GM23338 (cell line): ENCODE results near the gene DSC2. TPM values are rescaled to one million over a fixed set of nuclear protein-coding genes. Genes with fewer than 3 reads are reported as not detected.

Experiments used
- ATAC-seq: fragments of 200-7000 bp; cut with Tn5 transposase; 3 replicates; pipeline ENCODE4 v1.9.1; 2020
- DNase-seq: peaks from one replicate; pipeline ENCODE4 v3.0.0-alpha.2; 2015; ENCODE audit warnings: low spot score
- H2AFZ ChIP-seq: fragments of 200-600 bp; sonication (generic); 2 replicates; pipeline ENCODE4 v1.8.0; 2016; ENCODE audit warnings: antibody characterized with exemption, mild to moderate bottlenecking, moderate library complexity
- H3F3A ChIP-seq: fragments of 200-600 bp; sonication (generic); replicated peaks from 2 replicates; pipeline ENCODE4 v1.8.0; 2017; ENCODE audit warnings: antibody characterized with exemption, mixed run types, low read depth
- H3K27ac ChIP-seq: fragments of 200-600 bp; sonication (generic); 2 replicates; pipeline ENCODE4 v1.6.1; 2016; ENCODE audit warnings: low read depth
- H3K27me3 ChIP-seq: fragments of 200-600 bp; sonication (generic); 2 replicates; pipeline ENCODE4 v1.8.0; 2016; ENCODE audit warnings: mild to moderate bottlenecking, mixed run types, moderate library complexity; ENCODE audit not compliant: insufficient read depth
- H3K36me3 ChIP-seq: fragments of 200-600 bp; sonication (generic); 2 replicates; pipeline ENCODE4 v1.8.0; 2016; ENCODE audit warnings: mild to moderate bottlenecking; ENCODE audit not compliant: insufficient read depth
- H3K4me1 ChIP-seq: fragments of 200-600 bp; sonication (generic); 2 replicates; pipeline ENCODE4 v1.8.0; 2016; ENCODE audit warnings: mild to moderate bottlenecking, moderate library complexity; ENCODE audit not compliant: insufficient read depth
- H3K4me2 ChIP-seq: fragments of 200-600 bp; sonication (generic); 2 replicates; pipeline ENCODE4 v1.7.1; 2017; ENCODE audit warnings: mixed run types
- H3K4me3 ChIP-seq: fragments of 200-600 bp; sonication (generic); 2 replicates; pipeline ENCODE4 v1.6.1; 2016; ENCODE audit warnings: mixed run types
- H3K79me2 ChIP-seq: fragments of 200-600 bp; sonication (generic); replicated peaks from 2 replicates; pipeline ENCODE4 v1.8.0; 2017; ENCODE audit warnings: mild to moderate bottlenecking; ENCODE audit not compliant: insufficient read depth
- H3K9me2 ChIP-seq: fragments of 200-600 bp; sonication (generic); 2 replicates; pipeline ENCODE4 v1.8.0; 2017; ENCODE audit not compliant: insufficient read depth
- H4K20me1 ChIP-seq: fragments of 200-600 bp; sonication (generic); replicated peaks from 2 replicates; pipeline ENCODE4 v1.8.0; 2017; ENCODE audit warnings: mild to moderate bottlenecking; ENCODE audit not compliant: insufficient read depth
- H3K27ac Mint-ChIP-seq: 2 replicates; pipeline ENCODE4 v1.8.0; 2020; ENCODE audit warnings: inconsistent platforms, mild to moderate bottlenecking, moderate library complexity, mixed read lengths
- H3K27me3 Mint-ChIP-seq: 3 replicates; pipeline ENCODE4 v1.8.0; 2022; ENCODE audit warnings: low read depth, mild to moderate bottlenecking, moderate library complexity, mixed read lengths, inconsistent platforms; ENCODE audit not compliant: insufficient read depth, poor library complexity
- H3K36me3 Mint-ChIP-seq: 3 replicates; pipeline ENCODE4 v1.8.0; 2021; ENCODE audit warnings: low read depth, mild to moderate bottlenecking, inconsistent platforms, moderate library complexity, mixed read lengths
- H3K4me1 Mint-ChIP-seq: 3 replicates; pipeline ENCODE4 v1.8.0; 2020; ENCODE audit warnings: mild to moderate bottlenecking, inconsistent platforms, mixed read lengths
- H3K4me3 Mint-ChIP-seq: 3 replicates; pipeline ENCODE4 v1.8.0; 2021; ENCODE audit warnings: moderate library complexity, mild to moderate bottlenecking, inconsistent platforms, mixed read lengths
- H3K9me3 Mint-ChIP-seq: 3 replicates; pipeline ENCODE4 v1.8.0; 2020; ENCODE audit warnings: moderate library complexity, mild to moderate bottlenecking, inconsistent platforms, mixed read lengths
- CREB1 ChIP-seq: fragments of 250-450 bp; sonication (Bioruptor Pico); IDR thresholded peaks from 2 replicates; pipeline ENCODE4 v1.5.0; 2020; ENCODE audit warnings: low read depth, mild to moderate bottlenecking, moderate library complexity
- EZH2 ChIP-seq: fragments of 200-600 bp; sonication (generic); IDR thresholded peaks from one replicate; pipeline ENCODE4 v1.8.0; 2017; ENCODE audit warnings: antibody characterized with exemption, mild to moderate bottlenecking, low read depth; ENCODE audit not compliant: unreplicated experiment
- EZH2phosphoT487 ChIP-seq: fragments of 200-600 bp; sonication (generic); IDR thresholded peaks from one replicate; pipeline ENCODE4 v1.8.1; 2018; ENCODE audit warnings: antibody characterized with exemption; ENCODE audit not compliant: unreplicated experiment
- JUNB ChIP-seq: IDR thresholded peaks from one replicate; pipeline ENCODE4 v1.6.1; 2016; ENCODE audit warnings: antibody characterized with exemption; ENCODE audit not compliant: unreplicated experiment
- NANOG ChIP-seq: IDR thresholded peaks from 2 replicates; pipeline ENCODE4 v1.6.1; 2016; ENCODE audit warnings: antibody characterized with exemption, borderline replicate concordance
- POLR2AphosphoS5 ChIP-seq: IDR thresholded peaks from 2 replicates; pipeline ENCODE4 v1.6.1; 2016; ENCODE audit warnings: antibody characterized with exemption, low read depth
- STAT1 ChIP-seq: IDR thresholded peaks from one replicate; pipeline ENCODE4 v1.6.1; 2016; ENCODE audit warnings: antibody characterized with exemption; ENCODE audit not compliant: unreplicated experiment
- ZNF114 ChIP-seq: fragments of 250-450 bp; sonication (Bioruptor Pico); IDR thresholded peaks from 2 replicates; pipeline ENCODE4 v1.5.0; 2020; ENCODE audit warnings: mild to moderate bottlenecking, moderate library complexity
- ZNF331 ChIP-seq: fragments of 250-450 bp; sonication (Bioruptor Pico); IDR thresholded peaks from 2 replicates; pipeline ENCODE4 v1.5.0; 2020; ENCODE audit warnings: low read depth, mild to moderate bottlenecking, moderate library complexity
- polyA plus RNA-seq: library from polyadenylated mRNA; unstranded; fragments of >200 nt; fragmentation: Nextera tagmentation; extraction: Ambion mirVana; gene quantifications from 2 replicates; pipeline ENCODE4 v1.2.1, GENCODE V29; 2016
- total RNA-seq: library from RNA; depleted of rRNA; stranded (reverse); fragments of >200 nt; shearing (Covaris generic); gene quantifications from 2 replicates; pipeline ENCODE4 v1.2.3, GENCODE V29; 2014
- TF ChIP-seq, protein P1 (sequence below): fragments of 250-450 bp; sonication (Bioruptor Pico); IDR thresholded peaks from 2 replicates; pipeline ENCODE4 v1.5.0; 2020; ENCODE audit warnings: mild to moderate bottlenecking, moderate library complexity
- TF ChIP-seq, protein P2 (sequence below): IDR thresholded peaks from 2 replicates; pipeline ENCODE4 v1.6.1; 2016; ENCODE audit warnings: antibody characterized with exemption
- TF ChIP-seq, protein P3 (sequence below), 2 experiments: fragments of 200-600 bp in 1 of 2; sonication (generic) in 1 of 2; conservative IDR thresholded peaks; 2 replicates each; pipeline versions ENCODE4 v1.5.1 to v1.6.1; 2016 to 2017; ENCODE audit warnings: antibody characterized with exemption in 2 of 2, low read depth in 2 of 2, mild to moderate bottlenecking in 2 of 2, moderate library complexity in 1 of 2
- TF ChIP-seq, protein P4 (sequence below): IDR thresholded peaks from one replicate; pipeline ENCODE4 v1.6.1; 2018; ENCODE audit warnings: antibody characterized with exemption; ENCODE audit not compliant: unreplicated experiment

DSC2 gene
- total and polyA plus RNA-seq, 2 experiments from 2014 or later = 10.5 to 20.4 TPM

DNA sequence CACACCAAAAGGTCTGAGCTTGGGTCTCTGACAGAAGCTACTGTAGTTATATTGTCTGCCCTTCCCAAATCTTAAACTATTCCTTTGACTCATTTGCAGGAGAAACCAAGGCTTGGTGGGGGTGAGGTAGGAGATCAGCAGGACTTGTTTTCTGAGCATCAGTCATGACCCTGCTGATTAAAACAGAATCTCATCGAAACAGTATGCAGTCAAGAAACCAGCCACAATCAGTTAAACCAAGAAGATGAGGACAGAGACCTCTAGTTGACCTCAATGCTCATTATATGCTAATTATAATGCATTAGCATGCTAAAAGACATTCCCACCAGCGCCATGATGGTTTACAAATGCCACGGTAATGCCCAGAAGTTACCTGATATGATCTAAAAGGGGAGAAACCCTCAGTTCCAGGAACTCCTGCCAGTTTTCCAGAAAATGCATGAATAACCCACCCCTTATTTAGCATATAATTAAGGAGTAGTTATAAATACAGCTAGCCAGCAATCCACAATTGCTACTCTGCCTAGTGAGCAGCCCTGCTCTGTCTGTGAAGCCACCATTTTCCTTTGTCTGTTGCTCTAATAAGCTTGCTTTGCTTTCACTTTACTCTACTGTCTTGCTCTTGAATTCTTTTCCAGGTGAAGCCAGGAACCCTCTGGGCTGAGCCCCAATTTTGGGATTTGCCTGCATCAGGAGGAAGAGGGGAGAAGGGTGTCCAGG, 86.3 kb downstream of the DSC2 start:
- no peak for TF ChIP-seq STAT1
- TF ChIP-seq CREB1 (CRISPR knock-in tag) = no peak
- no peak for TF ChIP-seq NANOG
- TF ChIP-seq, protein P1, sequence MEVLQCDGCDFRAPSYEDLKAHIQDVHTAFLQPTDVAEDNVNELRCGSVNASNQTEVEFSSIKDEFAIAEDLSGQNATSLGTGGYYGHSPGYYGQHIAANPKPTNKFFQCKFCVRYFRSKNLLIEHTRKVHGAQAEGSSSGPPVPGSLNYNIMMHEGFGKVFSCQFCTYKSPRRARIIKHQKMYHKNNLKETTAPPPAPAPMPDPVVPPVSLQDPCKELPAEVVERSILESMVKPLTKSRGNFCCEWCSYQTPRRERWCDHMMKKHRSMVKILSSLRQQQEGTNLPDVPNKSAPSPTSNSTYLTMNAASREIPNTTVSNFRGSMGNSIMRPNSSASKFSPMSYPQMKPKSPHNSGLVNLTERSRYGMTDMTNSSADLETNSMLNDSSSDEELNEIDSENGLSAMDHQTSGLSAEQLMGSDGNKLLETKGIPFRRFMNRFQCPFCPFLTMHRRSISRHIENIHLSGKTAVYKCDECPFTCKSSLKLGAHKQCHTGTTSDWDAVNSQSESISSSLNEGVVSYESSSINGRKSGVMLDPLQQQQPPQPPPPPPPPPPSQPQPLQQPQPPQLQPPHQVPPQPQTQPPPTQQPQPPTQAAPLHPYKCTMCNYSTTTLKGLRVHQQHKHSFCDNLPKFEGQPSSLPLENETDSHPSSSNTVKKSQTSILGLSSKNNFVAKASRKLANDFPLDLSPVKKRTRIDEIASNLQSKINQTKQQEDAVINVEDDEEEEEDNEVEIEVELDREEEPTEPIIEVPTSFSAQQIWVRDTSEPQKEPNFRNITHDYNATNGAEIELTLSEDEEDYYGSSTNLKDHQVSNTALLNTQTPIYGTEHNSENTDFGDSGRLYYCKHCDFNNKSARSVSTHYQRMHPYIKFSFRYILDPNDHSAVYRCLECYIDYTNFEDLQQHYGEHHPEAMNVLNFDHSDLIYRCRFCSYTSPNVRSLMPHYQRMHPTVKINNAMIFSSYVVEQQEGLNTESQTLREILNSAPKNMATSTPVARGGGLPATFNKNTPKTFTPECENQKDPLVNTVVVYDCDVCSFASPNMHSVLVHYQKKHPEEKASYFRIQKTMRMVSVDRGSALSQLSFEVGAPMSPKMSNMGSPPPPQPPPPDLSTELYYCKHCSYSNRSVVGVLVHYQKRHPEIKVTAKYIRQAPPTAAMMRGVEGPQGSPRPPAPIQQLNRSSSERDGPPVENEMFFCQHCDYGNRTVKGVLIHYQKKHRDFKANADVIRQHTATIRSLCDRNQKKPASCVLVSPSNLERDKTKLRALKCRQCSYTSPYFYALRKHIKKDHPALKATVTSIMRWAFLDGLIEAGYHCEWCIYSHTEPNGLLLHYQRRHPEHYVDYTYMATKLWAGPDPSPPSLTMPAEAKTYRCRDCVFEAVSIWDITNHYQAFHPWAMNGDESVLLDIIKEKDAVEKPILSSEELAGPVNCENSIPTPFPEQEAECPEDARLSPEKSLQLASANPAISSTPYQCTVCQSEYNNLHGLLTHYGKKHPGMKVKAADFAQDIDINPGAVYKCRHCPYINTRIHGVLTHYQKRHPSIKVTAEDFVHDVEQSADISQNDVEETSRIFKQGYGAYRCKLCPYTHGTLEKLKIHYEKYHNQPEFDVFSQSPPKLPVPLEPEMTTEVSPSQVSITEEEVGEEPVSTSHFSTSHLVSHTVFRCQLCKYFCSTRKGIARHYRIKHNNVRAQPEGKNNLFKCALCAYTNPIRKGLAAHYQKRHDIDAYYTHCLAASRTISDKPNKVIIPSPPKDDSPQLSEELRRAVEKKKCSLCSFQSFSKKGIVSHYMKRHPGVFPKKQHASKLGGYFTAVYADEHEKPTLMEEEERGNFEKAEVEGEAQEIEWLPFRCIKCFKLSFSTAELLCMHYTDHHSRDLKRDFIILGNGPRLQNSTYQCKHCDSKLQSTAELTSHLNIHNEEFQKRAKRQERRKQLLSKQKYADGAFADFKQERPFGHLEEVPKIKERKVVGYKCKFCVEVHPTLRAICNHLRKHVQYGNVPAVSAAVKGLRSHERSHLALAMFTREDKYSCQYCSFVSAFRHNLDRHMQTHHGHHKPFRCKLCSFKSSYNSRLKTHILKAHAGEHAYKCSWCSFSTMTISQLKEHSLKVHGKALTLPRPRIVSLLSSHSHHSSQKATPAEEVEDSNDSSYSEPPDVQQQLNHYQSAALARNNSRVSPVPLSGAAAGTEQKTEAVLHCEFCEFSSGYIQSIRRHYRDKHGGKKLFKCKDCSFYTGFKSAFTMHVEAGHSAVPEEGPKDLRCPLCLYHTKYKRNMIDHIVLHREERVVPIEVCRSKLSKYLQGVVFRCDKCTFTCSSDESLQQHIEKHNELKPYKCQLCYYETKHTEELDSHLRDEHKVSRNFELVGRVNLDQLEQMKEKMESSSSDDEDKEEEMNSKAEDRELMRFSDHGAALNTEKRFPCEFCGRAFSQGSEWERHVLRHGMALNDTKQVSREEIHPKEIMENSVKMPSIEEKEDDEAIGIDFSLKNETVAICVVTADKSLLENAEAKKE = no peak
- TF ChIP-seq, protein P2, sequence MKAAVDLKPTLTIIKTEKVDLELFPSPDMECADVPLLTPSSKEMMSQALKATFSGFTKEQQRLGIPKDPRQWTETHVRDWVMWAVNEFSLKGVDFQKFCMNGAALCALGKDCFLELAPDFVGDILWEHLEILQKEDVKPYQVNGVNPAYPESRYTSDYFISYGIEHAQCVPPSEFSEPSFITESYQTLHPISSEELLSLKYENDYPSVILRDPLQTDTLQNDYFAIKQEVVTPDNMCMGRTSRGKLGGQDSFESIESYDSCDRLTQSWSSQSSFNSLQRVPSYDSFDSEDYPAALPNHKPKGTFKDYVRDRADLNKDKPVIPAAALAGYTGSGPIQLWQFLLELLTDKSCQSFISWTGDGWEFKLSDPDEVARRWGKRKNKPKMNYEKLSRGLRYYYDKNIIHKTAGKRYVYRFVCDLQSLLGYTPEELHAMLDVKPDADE = no peak
- TF ChIP-seq EZH2 = no peak
- TF ChIP-seq ZNF114 = no peak
- TF ChIP-seq, protein P3, sequence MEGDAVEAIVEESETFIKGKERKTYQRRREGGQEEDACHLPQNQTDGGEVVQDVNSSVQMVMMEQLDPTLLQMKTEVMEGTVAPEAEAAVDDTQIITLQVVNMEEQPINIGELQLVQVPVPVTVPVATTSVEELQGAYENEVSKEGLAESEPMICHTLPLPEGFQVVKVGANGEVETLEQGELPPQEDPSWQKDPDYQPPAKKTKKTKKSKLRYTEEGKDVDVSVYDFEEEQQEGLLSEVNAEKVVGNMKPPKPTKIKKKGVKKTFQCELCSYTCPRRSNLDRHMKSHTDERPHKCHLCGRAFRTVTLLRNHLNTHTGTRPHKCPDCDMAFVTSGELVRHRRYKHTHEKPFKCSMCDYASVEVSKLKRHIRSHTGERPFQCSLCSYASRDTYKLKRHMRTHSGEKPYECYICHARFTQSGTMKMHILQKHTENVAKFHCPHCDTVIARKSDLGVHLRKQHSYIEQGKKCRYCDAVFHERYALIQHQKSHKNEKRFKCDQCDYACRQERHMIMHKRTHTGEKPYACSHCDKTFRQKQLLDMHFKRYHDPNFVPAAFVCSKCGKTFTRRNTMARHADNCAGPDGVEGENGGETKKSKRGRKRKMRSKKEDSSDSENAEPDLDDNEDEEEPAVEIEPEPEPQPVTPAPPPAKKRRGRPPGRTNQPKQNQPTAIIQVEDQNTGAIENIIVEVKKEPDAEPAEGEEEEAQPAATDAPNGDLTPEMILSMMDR (conservative IDR thresholded peaks at IDR 0.05; ENCODE audit: low read depth in 2 of 2) = no peak
- no peak for TF ChIP-seq POLR2AphosphoS5
- TF ChIP-seq EZH2phosphoT487 = no peak
- TF ChIP-seq, protein P4, sequence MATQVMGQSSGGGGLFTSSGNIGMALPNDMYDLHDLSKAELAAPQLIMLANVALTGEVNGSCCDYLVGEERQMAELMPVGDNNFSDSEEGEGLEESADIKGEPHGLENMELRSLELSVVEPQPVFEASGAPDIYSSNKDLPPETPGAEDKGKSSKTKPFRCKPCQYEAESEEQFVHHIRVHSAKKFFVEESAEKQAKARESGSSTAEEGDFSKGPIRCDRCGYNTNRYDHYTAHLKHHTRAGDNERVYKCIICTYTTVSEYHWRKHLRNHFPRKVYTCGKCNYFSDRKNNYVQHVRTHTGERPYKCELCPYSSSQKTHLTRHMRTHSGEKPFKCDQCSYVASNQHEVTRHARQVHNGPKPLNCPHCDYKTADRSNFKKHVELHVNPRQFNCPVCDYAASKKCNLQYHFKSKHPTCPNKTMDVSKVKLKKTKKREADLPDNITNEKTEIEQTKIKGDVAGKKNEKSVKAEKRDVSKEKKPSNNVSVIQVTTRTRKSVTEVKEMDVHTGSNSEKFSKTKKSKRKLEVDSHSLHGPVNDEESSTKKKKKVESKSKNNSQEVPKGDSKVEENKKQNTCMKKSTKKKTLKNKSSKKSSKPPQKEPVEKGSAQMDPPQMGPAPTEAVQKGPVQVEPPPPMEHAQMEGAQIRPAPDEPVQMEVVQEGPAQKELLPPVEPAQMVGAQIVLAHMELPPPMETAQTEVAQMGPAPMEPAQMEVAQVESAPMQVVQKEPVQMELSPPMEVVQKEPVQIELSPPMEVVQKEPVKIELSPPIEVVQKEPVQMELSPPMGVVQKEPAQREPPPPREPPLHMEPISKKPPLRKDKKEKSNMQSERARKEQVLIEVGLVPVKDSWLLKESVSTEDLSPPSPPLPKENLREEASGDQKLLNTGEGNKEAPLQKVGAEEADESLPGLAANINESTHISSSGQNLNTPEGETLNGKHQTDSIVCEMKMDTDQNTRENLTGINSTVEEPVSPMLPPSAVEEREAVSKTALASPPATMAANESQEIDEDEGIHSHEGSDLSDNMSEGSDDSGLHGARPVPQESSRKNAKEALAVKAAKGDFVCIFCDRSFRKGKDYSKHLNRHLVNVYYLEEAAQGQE = no peak
- TF ChIP-seq JUNB = no peak
- TF ChIP-seq ZNF331 = no peak
- H3K4me1 ChIP-seq = no peaks in the 10 kb centered on the region

More for the DNA sequence above, 86.3 kb downstream of the DSC2 start:
- no peaks in the 10 kb centered on the region for H3K4me1 Mint-ChIP-seq
- H2AFZ ChIP-seq = no peak overlapping the region
- ATAC-seq (no peak), DNase-seq (no peak)
- no peaks in the 10 kb centered on the region for H3K27me3 ChIP-seq
- no peaks in the 10 kb centered on the region for H4K20me1 ChIP-seq
- no peak overlapping the region for H3K27ac Mint-ChIP-seq
- H3K36me3 ChIP-seq = no peaks in the 10 kb centered on the region
- no peaks in the 10 kb centered on the region; the same call in 1 of the 2 replicates for H3K9me2 ChIP-seq
- H3K4me2 ChIP-seq = no peak overlapping the region
- no peaks in the 10 kb centered on the region for H3F3A ChIP-seq
- no peak overlapping the region for H3K27ac ChIP-seq
- no peak overlapping the region for H3K4me3 ChIP-seq
- no peaks in the 10 kb centered on the region for H3K9me3 Mint-ChIP-seq
- no peak overlapping the region for H3K4me3 Mint-ChIP-seq
- H3K79me2 ChIP-seq = no peaks in the 10 kb centered on the region
- H3K27me3 Mint-ChIP-seq = no peaks in the 10 kb centered on the region
- H3K36me3 Mint-ChIP-seq = no peaks in the 10 kb centered on the region
